ENCODE data around the gene SLC34A3. TPM values are rescaled to one million over a fixed set of nuclear protein-coding genes. Genes with fewer than 3 reads are reported as not detected.

SLC34A3 gene
- total RNA-seq, 1 donor from 2014 or later: not detected

GRCh38 chr9:137268538-137269201 lies 38.0 kb downstream of the SLC34A3 start:
- Mint-ChIP-seq H3K4me3 (ENCODE audit: unreplicated experiment) (no peak overlapping the region), H3K27me3 (ENCODE audit: unreplicated experiment) (peaks cover 5% of the 10 kb centered on the region), H3K9me3 (ENCODE audit: unreplicated experiment) (no peaks in the 10 kb centered on the region), H3K4me1 (ENCODE audit: unreplicated experiment) (no peaks in the 10 kb centered on the region), H3K36me3 (ENCODE audit: low read depth, unreplicated experiment) (peaks cover 23% of the 10 kb centered on the region), H3K27ac (ENCODE audit: unreplicated experiment) (peak overlapping the region; percentile 62)
- TF ChIP-seq CTCF (IDR thresholded peaks at IDR 0.05; ENCODE audit: unreplicated experiment): no peak
- DNase-seq (ENCODE audit: low spot score): no peak

GRCh38 chr9:137269231-137269772 lies 38.6 kb downstream of the SLC34A3 start:
- no peak for TF ChIP-seq CTCF (IDR thresholded peaks at IDR 0.05; ENCODE audit: unreplicated experiment)
- peak overlapping the region; percentile 21 for H3K4me3 Mint-ChIP-seq (ENCODE audit: unreplicated experiment)
- H3K36me3 Mint-ChIP-seq (ENCODE audit: low read depth, unreplicated experiment): peaks cover 24% of the 10 kb centered on the region
- DNase-seq (ENCODE audit: low spot score): no peak
- H3K9me3 Mint-ChIP-seq (ENCODE audit: unreplicated experiment): no peaks in the 10 kb centered on the region
- H3K27me3 Mint-ChIP-seq (ENCODE audit: unreplicated experiment): peaks cover 5% of the 10 kb centered on the region
- peak overlapping the region; percentile 62 for H3K27ac Mint-ChIP-seq (ENCODE audit: unreplicated experiment)
- H3K4me1 Mint-ChIP-seq (ENCODE audit: unreplicated experiment): peaks cover under 1% of the 10 kb centered on the region

GRCh38 chr9:137270929-137271695 lies 40.4 kb downstream of the SLC34A3 start:
- no peak overlapping the region for H3K27ac Mint-ChIP-seq (ENCODE audit: unreplicated experiment)
- no peak for DNase-seq (ENCODE audit: low spot score)
- H3K4me3 Mint-ChIP-seq (ENCODE audit: unreplicated experiment): peak overlapping the region; percentile 56
- TF ChIP-seq CTCF (IDR thresholded peaks at IDR 0.05; ENCODE audit: unreplicated experiment): no peak
- peaks cover 10% of the 10 kb centered on the region for H3K27me3 Mint-ChIP-seq (ENCODE audit: unreplicated experiment)
- peaks cover 24% of the 10 kb centered on the region for H3K36me3 Mint-ChIP-seq (ENCODE audit: low read depth, unreplicated experiment)
- H3K4me1 Mint-ChIP-seq (ENCODE audit: unreplicated experiment): peaks cover 14% of the 10 kb centered on the region
- H3K9me3 Mint-ChIP-seq (ENCODE audit: unreplicated experiment): no peaks in the 10 kb centered on the region

GRCh38 chr9:137271696-137272076 lies 41.0 kb downstream of the SLC34A3 start:
- Mint-ChIP-seq H3K4me1 (ENCODE audit: unreplicated experiment) (peaks cover 16% of the 10 kb centered on the region), H3K36me3 (ENCODE audit: low read depth, unreplicated experiment) (peaks cover 24% of the 10 kb centered on the region), H3K9me3 (ENCODE audit: unreplicated experiment) (no peaks in the 10 kb centered on the region), H3K4me3 (ENCODE audit: unreplicated experiment) (peak overlapping the region; percentile 56), H3K27ac (ENCODE audit: unreplicated experiment) (no peak overlapping the region), H3K27me3 (ENCODE audit: unreplicated experiment) (peaks cover 10% of the 10 kb centered on the region)
- TF ChIP-seq CTCF (IDR thresholded peaks at IDR 0.05; ENCODE audit: unreplicated experiment): no peak
- no peak for DNase-seq (ENCODE audit: low spot score)

Measured in endothelial cell (in vitro differentiated cells).